ENCODE data around the gene PDK2.

PDK2 gene

DNA sequence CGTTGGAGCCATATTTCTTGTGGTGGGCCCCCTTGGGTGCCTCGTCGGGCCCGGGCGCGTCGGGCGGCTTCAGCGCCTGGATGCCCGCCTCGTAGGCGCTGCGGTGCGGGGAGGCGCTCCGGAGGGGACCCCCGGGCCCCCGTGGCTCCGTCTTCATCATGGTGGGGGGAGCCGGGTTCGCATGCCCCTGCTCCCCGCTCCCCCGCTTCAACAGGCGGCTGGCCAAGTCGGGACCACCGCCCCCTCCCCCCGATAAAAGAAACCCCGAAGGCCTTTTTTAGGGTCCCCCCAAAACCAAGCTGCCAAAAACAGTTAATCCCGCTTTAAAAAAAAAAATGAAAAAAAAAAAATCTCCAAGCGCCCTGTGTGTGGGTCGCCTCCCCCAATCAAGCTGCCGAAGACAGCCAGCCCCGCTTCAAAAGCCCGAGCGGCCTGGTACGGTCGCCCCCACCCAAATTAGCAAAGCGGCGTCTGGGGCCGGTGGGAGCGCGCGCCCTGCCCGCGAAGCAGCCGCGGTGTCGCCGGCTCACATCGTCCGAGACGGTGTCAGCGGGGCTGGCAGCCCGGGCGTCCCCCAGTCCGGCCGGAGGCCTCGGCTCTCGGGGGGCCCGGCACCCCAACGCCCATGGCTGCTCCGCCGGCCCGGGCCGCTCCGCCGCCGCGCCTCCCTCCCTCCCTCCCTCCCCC is 55.3 kb downstream of the PDK2 start, which contains the start of gene PPP1R9B:
PPP1R9B (minus strand) TSS at position 324 of the 687 bp plus-strand sequence; CDS start at position 160, 164 bp downstream.
- no peak for DNase-seq (ENCODE audit: low spot score)

DNA sequence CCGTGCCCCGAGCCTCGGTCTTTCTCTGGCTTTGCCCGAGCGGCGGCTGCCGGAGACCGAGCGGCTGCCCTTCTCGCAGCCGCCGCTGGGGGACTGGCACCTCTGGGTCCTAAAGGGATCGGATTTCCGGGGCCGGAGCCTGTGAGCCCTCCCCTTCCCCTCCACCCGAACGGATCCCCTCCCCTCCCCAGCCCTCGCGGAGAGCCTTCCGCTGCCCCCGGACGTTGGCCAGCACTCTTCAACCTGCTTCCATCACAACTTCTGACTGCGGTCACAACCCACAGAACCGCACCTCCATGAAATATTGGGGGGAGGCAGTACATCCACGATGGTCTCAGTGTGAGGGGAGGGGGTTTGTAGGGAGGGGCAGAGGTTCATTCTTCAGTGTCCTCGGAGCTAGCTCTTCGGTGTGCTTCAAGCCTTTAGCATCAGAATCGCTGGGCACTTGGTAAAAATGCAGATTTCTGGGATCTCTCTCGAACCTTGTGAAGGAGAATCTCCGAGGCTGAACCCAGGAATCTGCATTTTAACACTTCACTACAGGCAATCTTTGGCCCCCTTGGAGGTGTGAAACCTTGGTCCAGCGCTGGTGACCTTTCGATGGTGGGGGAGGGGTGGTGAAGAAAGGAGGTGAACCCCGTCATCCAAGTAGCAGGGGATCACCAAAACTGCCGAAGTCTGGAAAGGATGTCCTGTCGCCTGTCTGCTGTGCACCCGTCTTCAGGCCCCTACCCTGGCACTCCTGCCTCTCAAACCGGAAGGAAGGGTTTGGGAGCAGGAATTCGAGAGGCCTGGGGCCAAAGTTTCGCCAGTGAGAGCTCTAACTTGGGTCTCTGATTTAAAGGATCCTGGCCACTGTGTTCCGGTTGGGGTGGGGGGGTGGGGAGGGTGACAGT is 56.1 kb downstream of the PDK2 start:
- peak; percentile 92 for DNase-seq (ENCODE audit: low spot score)

DNA sequence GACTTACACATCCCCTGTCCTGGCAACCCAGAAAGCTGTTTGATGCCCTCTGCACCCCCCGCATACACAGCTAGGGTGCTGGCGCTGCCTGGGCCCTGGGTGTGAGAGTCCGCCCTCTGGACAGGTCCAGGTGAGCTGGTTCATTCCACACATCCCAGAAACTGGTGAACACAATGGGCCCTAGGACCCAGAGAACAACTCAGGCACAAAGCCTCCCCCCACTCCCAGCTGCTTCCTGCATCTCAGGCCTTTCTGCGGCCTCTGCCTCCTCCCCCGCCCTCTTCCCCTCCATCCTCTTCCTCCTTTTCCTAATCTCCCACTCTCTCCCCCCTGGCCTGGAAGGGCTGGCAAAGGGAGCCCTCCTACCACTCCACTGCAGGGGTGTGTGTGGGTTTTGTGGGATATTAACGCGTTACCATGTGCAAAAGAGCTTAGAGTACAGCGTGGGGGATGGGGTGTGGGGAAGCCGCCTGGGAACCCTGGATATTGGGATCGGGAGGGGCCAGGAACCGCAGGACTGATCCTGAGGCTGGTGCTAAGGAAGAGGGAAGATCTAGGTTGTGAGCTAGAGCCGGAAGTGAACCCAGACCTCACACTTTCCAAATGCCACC is 56.9 kb downstream of the PDK2 start:
- peak; percentile 72 for DNase-seq (ENCODE audit: low spot score)

- DNase-seq (ENCODE audit: low spot score) = no peak
Observed at GRCh38 chr17:50152736-50153135, 57.6 kb downstream of the PDK2 start.

GRCh38 chr17:50153650-50154575 is 58.8 kb downstream of the PDK2 start:
- DNase-seq (ENCODE audit: low spot score) = no peak

- no peak for DNase-seq (ENCODE audit: low spot score)
Observed at GRCh38 chr17:50154604-50155003, 59.5 kb downstream of the PDK2 start.

- no peak for DNase-seq (ENCODE audit: low spot score)
Observed at GRCh38 chr17:50155115-50155819, 60.1 kb downstream of the PDK2 start.

DNA sequence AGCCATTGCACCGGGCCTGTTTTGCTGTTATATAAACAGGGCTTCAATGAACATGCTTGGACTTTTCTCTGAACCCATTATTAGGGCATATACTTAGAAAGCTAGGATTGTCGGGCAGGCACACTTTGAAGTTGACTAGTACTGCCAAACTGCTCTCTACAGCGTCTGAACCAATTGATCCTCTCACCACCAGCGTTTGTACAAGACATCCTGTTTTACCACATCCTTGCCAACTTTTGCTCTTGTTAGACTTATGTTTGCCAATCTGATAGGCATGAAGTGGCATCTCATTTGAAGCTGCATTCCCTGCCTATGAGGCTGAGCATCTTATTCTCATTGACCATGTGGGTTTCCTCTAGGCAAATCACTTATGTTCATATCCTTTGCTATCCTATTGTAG is 62.7 kb downstream of the PDK2 start:
- no peak for DNase-seq (ENCODE audit: low spot score)

GRCh38 chr17:50161023-50161910 is 66.1 kb downstream of the PDK2 start:
- peak; percentile 99 for DNase-seq (ENCODE audit: low spot score)

All from germinal center (tissue), 1 donor.